C4-2B (cell line): ENCODE measurements around the gene CFAP46.

Experiments
- ZFX ChIP-seq: fragments of 450-650 bp; IDR thresholded peaks from 2 replicates; pipeline ENCODE4 v1.6.1; 2017
- TF ChIP-seq, protein P1 (sequence below): fragments of 450-650 bp; conservative IDR thresholded peaks from 2 replicates; pipeline ENCODE4 v1.5.1; 2017; ENCODE audit warnings: mild to moderate bottlenecking

GRCh38 chr10:132796846-132797245, 145.5 kb downstream of the CFAP46 start:
- TF ChIP-seq, protein P1, sequence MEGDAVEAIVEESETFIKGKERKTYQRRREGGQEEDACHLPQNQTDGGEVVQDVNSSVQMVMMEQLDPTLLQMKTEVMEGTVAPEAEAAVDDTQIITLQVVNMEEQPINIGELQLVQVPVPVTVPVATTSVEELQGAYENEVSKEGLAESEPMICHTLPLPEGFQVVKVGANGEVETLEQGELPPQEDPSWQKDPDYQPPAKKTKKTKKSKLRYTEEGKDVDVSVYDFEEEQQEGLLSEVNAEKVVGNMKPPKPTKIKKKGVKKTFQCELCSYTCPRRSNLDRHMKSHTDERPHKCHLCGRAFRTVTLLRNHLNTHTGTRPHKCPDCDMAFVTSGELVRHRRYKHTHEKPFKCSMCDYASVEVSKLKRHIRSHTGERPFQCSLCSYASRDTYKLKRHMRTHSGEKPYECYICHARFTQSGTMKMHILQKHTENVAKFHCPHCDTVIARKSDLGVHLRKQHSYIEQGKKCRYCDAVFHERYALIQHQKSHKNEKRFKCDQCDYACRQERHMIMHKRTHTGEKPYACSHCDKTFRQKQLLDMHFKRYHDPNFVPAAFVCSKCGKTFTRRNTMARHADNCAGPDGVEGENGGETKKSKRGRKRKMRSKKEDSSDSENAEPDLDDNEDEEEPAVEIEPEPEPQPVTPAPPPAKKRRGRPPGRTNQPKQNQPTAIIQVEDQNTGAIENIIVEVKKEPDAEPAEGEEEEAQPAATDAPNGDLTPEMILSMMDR: no peak
- TF ChIP-seq ZFX: no peak
